DMS 273 (cell line): Measurements from ENCODE around the gene PLB1.
"Not testable (repeated sequence)": the region's sequence is repeated elsewhere in the genome, so short reads cannot be mapped to it uniquely, and the experiment has no call there.

Experiments used
- DNase-seq: peaks from one replicate; lab custom pipeline; 2025; ENCODE audit not compliant: unreplicated experiment; lab: John Stamatoyannopoulos, UW

The PLB1 gene

DNA sequence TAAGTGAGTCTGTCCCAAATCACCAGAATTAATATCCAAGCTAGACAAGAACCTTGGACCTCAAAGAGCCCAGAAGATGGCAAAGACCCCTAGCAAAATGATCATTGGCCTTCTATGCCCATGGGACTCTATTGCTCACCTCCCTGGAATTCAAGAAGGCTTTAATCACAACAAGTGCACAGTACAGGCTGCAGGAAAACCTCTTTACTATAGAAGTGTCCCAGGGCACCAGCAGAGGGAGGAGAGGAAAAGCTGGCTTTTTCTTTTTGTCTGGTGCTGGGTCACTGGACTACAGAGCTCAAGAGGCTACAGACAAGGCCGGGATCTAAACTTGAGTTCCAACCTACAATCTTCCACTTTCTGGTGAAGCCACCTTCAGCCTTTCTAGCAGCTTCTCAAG, 167.5 kb downstream of the PLB1 start:
- DNase-seq = peak; percentile 38

DNA sequence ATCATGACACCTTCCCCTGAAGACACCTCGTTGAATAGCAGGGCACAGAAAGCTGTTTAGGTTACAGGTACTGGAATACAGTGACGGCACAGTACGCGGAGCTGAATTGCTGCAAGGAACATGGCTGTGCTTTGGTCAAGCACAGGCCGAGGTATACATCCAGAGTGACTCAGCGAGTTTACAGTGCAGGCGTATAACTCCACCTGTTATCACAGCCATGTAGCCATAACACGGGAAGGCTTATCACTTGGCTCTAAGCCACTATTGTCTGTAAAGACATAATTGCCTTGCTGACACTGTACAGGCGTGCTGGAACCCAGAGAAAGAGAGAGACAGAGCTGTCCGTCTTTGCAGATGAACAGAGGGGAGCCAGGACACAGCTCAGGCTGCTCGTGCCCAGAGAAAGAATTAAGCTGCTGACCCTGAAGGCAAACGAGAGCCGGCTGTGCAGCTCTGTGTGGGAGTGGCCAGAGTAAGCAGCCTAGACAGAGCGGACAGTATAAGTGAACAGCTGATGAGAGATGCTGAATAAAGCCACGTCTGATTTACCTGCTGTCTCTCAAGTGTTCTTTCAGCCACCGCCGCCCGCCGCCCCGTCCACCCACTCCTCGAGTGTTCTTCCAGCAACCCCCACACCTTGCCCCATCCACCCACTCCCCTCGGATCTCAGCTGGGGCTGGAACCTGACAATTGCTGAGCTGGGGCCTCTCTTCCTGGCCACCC, 168.4 kb downstream of the PLB1 start:
- peak; percentile 61 for DNase-seq

DNA sequence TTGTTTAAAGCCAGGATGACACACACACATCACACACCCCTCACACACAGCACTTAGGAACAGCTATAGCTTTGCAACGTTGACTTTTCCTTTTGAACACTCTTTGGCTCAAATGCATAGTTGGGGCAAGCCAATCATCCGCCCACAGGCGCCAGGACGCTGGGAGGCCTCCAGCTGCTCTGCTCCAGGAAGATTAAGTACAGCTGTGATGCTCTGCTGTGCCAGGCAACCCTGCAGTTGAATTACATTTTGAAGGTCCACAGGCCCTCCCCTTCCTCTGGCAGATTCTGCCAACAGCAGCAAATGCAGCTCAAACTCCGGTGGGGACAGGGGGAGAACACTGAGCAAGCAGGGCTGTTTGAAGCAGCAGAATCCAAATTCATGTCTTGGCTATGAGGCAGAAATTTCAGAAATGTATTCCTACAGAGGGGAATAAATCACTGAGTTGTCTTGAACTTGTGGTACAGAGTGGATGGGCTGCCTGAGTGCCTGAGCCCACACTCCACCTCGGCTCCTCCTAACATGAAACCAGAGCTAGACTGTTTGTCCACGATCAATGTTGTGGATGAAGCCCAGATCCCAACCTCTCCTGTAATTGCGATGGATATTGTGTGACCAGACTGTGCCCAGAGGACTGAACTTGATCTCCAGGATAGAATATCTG, 169.3 kb downstream of the PLB1 start:
- DNase-seq = peak; percentile 88

DNA sequence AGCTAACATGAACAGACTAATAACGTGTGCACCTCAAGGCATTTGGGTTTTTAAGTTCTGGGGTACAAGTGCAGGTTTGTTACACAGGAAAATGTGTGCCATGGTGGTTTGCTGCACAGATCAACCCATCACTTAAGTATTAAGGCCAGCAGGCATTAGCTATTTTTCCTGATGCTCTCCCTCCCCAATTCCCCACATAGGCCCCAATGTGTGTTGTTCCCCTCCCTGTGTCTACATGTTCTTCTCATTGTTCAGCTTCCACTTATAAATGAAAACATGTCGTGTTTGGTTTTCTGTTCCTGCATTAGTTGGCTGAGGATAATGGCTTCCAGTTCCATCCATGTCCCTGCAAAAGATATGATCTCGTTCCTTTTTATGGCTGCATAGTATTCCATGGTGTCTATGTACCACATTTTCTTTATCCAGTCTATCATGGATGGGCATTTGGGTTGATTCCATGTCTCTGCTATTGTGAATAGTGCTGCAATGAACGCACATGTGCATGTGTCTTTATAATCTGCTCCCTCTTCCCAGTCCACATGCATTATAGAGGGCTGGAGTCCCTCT, 170.0 kb downstream of the PLB1 start:
- not testable (repeated sequence) for DNase-seq

DNA sequence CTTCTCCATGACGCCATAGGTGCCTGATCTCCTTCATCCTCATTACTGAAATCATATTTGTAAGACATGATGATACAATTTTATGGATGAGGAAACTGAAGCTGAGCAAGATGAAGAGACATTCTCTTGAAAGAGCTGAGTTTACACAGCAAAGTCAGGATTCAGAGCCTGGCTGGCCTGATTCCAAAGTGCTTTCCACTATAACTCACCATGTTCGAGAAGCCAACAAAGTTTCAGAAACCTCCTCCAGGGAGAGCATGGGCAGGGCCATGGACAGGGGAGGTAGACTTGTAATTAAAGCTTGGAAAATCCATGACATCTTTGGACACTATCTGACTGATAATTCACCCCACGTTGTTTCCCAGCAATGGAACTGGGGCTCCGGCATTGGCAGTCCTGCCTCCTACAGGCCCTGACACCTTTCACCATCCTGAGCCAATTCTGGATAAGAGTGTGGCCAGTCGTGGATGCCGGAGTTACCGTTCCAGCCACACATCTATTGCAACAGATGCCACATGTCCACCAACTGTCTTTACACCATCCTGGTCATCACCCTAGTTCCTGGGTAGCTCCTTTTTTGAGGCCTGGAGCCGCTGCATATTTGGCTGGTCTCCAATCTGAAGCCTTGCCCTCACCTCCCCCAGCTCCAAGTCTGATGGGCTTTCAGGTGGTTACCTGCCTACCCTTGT, 170.8 kb downstream of the PLB1 start:
- no peak for DNase-seq

DNA sequence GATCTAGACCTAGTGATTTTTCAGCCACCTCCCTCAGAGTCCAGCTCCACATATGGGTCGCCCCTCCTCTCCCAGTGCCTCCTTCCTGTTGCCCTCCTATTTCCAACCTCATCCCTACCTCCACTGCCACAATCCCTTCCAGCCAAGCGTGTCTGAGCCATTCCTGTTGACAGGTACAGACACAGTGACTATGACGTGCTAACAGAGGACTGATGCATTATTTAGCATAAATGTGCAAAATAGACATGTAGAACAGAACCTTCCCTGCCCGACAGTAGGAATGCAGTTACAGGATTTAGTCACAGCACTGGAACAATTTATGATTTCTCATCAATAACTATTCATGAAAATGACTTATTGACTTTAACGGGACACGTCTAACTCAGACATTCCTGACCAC, 171.4 kb downstream of the PLB1 start:
- DNase-seq = no peak

DNA sequence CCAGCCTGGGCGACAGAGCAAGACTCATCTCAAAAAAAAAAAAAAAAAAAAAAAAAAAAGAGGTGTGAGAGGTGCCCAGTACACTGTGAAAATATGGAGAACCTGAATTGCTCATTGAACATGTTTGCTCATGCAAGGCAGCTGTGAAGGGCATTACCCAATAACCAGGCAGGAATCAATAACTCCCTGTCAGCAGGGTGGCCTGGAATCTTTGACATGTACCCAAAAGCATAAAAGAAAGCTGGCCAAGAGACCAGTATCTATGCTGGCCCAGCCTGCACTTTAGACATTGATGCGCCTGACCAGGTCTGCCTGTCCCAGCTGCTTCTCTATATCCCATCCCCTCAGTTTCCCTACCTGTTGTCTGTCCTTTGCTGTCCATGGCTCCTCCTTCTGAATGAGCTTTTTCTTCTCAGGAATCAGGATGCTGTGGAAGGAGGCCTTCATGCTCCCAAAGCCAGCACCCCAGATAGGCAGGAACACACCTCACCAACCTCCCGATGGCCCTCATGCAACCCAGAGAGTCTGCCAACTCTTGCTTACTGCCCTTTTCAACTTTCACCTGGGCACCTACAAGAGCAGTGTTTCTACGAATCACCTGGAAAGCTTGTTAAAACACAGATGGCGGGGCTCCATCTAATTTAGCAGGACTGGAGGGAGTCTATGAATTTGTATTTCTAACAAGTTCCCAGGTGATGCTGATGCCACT, 172.4 kb downstream of the PLB1 start:
- DNase-seq = no peak

DNA sequence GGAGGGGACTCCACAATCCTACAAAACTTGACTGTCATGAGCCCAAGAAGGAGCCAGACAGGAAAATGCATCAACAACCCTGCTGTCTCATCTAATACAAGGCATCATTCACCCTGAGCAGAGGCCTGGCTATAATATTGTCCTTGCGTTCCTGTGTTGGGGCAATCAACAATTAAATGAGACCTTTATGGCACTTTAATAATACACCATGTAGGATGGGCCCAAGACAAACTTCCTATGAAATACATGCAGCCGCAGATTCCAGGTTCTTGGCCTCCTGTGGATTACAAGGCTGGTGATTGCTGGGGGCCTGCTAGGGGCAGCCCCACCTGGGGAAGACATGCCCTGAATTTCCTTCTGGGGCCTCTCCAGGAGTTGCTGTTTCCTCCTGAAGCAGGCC, 173.0 kb downstream of the PLB1 start:
- DNase-seq = no peak

DNA sequence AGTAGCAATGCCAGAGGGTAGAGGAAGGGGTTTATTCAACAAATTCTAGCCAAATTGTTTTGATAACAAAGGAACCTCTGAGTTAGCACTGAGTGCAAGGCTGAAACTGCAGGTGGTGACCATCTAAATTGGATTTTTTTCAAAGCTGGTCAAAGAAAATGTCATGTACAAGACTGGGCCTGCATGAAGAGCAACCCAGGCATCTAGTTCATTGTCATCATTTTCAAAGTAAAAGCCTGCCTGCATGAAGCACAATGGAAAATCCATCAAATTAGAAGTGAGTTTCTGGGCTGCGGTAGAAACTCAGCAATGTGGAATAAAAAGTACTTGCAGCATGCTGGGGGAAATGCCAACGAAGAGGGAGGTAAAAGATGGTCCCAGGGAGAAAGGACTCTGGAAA, 175.0 kb downstream of the PLB1 start:
- DNase-seq = no peak

DNA sequence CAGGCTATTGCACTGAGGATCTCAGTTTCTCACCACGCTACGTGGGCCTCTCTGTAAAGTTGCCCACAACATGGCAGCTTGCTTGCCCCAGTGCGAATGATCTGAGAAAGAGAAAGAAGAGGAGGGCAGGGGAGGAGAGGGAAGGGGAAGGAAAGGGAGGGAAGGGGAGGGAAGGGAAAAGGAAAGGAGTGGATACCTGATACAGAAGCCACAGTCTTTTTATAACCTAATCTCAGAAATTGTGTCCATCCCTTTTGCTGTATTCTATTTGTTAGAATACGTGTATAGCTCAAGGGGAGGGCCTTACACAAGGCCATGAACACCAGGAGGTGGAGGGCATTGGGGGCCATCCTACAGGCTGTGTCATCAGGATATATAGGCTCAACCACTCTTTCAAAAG, 177.5 kb downstream of the PLB1 start:
- no peak for DNase-seq

DNA sequence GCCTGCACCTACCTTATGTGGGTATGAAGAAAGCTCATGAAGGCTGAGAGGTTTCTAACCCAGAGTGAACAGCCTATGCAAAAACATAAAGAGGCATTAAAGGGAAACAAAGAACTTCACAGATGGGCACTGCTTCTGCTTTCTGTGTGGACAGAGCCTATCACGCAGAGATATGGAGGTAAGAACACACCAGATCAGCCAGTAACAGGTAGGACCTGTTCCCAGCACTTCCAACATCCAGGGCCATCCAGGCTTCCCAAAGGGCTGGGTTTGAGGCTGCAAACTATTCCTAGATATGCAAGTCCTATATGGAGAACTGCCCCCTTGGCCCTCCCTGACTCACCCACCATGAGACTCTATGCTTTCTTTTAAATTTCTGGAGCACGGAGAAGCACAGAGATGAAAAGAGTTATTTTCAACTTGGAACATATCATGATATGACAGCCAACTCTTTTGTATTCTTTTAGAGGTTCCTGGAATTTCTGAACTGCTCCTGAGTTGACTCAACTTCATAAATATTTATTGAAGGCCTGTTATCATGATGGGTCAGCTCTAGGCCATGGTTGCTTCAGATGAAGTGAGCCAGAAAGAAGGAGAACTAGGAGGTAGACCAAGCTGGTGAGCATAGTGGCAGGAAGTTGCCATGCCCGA, 178.3 kb downstream of the PLB1 start:
- no peak for DNase-seq

DNA sequence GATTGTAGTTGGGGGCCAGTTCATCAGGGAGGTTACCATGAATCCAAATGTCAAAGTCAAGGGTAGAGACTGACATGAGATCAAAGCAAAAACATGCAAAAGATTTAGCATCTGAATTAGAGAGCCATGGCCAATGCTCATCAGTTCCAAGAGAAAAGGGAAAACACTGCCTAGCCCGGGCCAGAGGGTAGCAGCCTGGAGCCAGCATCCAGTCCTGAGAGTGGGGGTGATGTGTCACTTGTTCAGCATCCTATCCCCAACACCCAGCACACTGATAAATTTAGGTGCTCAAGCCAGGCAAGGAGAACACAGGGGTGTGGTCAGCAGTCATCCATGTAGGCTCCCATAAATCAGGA, 178.8 kb downstream of the PLB1 start:
- no peak for DNase-seq

DNA sequence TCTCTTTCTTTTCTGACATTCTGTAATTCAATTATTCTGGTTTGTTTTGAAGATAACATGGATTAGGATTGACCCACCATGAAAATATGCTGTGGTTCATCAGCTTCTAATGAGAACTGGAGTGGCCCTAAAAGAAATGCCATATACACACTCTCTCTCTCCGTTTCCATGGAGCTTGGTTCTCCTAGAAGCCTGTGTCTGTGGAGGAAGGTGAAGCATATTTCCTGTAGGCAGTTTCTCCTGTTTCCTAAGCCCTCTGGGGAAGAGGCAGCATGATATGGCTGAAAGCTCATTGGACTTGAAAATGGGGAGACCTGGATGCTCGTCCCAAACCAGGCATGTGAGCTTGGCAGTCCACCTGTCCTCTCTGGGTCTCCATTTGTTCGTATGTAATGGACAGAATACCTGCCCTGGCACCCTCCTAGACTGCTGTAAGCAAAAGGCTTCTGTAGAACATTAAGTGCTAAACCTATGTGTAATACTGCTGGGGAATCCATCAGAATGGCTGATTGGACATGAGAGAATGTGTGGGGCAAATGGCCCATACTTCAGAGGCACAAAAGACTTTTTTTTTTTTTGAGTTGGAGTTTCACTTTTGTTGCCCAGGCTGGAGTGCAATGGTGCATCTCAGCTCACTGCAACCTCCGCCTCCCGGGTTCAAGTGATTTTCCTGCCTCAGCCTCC, 180.4 kb downstream of the PLB1 start:
- no peak for DNase-seq

DNA sequence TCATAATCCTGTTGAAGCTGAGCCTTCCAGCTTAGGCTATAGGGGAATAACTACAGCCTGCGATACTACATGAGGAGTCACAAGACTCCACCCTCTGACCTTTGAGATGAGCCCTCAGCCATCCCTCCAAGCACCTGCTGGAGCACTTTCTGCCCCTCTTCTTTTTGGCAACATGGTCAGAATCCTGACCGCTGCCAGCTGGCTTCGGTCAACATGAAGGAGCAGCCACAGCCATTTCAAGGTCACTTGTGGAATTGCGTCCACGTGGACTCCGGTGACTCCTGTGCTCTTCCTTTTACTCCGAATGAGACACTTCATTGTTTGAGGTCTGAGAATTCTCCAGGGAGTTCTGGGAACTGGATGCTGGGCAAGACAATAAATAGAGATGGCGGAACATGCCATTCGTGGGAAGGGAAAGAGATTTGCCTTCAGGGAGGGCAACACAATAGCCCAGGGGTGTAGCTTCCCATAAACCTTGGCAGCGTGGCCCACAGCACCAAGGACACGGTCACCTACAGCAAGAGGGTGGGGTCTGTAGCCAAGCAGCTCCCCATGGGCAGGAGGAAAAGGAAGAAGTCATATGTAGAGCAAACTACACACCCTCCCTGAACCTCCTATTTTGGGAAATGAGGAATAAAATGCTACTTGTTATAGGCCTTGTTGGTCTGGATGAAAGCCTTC, 182.5 kb downstream of the PLB1 start:
- no peak for DNase-seq

DNA sequence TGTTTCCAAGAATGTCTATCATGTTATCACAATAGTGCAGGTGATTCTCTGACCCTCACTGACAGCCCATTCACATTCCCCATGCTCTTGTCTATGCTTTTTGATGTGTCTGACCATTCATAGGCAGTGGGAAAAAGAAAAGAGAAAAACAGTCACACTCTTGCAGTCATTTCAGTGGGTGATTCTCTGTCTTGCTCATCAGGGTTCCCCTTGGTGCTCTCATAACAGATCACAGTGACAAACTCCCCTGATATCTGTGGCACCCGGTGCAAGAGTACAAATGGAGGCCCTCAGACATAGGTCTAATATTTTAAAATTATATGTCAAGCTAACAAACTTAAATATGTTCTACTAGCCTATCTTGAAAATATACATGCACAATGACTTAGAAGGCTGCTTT, 183.1 kb downstream of the PLB1 start:
- no peak for DNase-seq

DNA sequence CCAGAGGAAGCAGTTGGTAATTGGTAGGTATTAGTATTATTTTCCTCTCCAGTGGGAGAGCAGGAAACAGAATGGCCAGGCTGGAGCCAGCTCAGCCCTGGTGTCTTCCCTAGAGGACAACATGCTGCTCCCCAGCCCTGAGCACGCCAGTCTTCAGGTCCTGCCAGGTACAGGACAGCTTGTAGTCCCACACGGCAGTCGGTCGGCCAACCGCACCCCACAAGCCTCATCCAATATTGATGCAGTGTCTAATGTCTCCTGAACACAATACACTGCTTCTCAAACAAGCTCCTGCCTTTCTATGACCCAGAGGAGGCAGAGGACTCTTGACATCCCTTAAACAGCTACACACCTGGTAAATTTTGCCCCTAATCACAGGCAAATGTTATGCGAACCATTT, 184.8 kb downstream of the PLB1 start:
- DNase-seq = no peak

DNA sequence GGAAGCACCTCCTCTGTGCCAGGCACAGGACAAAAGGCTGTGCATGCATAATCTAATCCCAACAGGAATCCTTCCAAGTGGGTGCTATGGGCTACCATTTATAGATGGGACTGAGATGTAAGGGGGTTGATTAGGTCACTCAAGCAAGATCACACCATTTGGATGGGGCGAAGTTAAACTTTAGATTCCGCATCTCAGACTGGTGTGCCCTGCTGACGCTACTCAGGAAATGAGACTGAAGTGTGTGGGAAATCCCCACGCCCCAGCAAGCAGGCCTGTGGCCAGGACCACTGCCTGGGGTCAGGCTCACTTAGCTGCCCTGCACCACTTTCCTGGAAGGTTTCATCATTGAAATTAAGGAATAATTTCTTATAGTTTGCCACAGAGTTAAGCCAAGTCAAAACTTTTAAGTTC, 185.3 kb downstream of the PLB1 start:
- DNase-seq = no peak

DNA sequence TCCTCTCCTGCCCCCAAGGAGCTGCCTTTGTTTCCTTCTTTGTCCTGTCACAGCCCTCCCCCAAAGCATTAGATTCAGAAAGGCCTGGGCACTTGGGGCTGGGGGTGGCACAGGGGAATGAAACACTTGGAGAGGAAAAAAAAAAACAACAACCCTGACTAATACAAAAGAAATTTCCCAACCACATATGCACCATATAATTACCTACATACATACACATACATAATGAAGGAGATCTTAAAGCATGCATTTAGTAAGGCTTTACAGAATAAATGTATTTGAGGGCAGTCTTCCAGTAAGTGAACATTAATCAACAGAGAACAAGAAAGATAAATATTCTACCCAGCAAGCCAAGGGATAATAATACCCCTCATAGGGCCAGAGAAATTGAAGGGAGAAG, 185.7 kb downstream of the PLB1 start:
- DNase-seq = no peak

DNA sequence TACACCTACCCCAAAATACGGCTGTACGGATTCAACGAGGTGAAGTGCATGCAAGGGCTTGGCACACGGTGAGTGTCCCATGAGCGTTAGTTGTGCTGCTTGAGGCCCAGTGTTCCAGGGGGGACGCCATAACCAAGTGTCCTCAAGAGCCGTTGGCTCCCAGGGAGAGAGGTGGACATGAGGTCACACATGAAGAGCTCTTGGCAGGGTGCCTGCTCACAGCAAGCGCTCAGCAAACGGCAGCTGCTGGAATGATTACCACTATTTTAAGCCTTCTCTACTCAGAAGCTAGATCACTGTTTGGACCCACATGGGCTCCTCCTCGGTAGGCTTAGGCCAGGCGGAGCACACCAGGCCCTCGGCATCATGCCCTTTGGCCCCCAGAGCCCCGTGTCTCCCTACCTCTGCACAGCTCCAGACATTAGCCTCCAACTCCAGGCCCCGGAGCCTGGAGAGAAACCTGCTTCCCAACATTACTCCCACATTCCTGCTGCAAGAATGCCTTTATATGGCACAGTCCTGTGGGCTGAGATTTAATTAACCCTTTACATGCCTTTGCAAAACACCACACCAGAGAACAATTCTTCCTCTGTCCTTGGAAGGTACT, 187.3 kb downstream of the PLB1 start:
- DNase-seq = peak; percentile 90
